ENCODE results near the gene FLNB. TPM values are rescaled to one million over a fixed set of nuclear protein-coding genes. Genes with fewer than 3 reads are reported as not detected.

Gene FLNB
- total and polyA plus RNA-seq, 2 of the 8 experiments (the other 6 are each of a cell fraction or from before 2014, with no cell fraction given): 72.3 to 118 TPM

DNA sequence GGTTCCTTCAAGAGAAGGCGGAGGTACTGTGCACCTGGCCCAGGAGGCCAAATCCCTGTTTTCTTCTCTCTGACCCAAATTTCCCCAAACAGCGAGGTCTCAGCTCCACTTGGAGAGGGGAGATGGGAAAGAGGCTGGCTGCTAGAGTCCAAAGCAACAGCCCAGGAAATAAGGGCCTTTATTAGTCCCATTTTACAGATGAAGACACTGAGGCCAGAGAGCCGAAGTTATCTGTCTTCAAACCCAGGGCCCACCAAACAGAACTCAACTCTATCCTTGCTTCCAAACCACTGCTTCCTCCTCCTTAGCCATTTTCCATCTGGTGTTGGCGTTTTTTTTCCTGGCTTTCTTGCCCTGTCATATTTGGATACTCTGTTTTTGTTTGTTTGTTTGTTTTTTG lies 22.0 kb upstream of the FLNB start:
- H3K23ac ChIP-seq (ENCODE audit: insufficient read length): no peak overlapping the region
- DNase-seq (ENCODE audit: low read depth in 1 of 2, low spot score in 2 of 2) (no peak), FAIRE-seq (no peak)
- no peaks in the 10 kb centered on the region for H3K23me2 ChIP-seq (ENCODE audit: low read depth, low read length)
- H3K56ac ChIP-seq (replicated peaks; ENCODE audit: insufficient read length, low read depth, low read length): no peak overlapping the region
- H2BK20ac ChIP-seq (ENCODE audit: low read length): no peak overlapping the region
- no peaks in the 10 kb centered on the region for H3K9me3 ChIP-seq (ENCODE audit: insufficient read depth in 2 of 2, low read depth in 1 of 2, low read length in 1 of 2)
- H3K14ac ChIP-seq (ENCODE audit: insufficient read length): no peak overlapping the region
- CTCF ChIA-PET (ENCODE audit: partially characterized antibody): interaction anchor here (0.7 kb wide), 1 partner anchor 12 kb away, joined by 3 read pairs; no protein-coding TSS in a partner anchor
- no peak overlapping the region for H3K18ac ChIP-seq (ENCODE audit: extremely low read depth, low read length)
- no peak overlapping the region for H3K4ac ChIP-seq (replicated peaks; ENCODE audit: insufficient read length, low read depth, low read length)
- H3K27ac ChIP-seq (ENCODE audit: low read depth, low read length): no peak overlapping the region
- H2AK5ac ChIP-seq (ENCODE audit: low read depth, low read length): no peak overlapping the region
- H4K5ac ChIP-seq (ENCODE audit: insufficient read length, low read depth, low read length): no peak overlapping the region
- no peak overlapping the region for H2BK15ac ChIP-seq (ENCODE audit: low read length)
- H3K4me3 ChIP-seq (ENCODE audit: extremely low read depth in 1 of 4, insufficient read depth in 2 of 4, low read depth in 3 of 4, low read length in 4 of 4): no peak overlapping the region
- no peak overlapping the region for H2BK120ac ChIP-seq (replicated peaks; ENCODE audit: low read depth, low read length)
- no peak overlapping the region for H2AFZ ChIP-seq (ENCODE audit: low read length)
- H3K79me2 ChIP-seq (ENCODE audit: control insufficient read depth in 1 of 2, insufficient read depth in 2 of 2, low read length in 2 of 2): no peaks in the 10 kb centered on the region
- no peaks in the 10 kb centered on the region for H3K79me1 ChIP-seq (ENCODE audit: low read depth, low read length)
- H3K36me3 ChIP-seq (ENCODE audit: control insufficient read depth in 2 of 4, insufficient read depth in 4 of 4, low read length in 3 of 4): no peaks in the 10 kb centered on the region
- H3K4me1 ChIP-seq (replicated peaks in 1 of 4; ENCODE audit: control insufficient read depth in 3 of 4, insufficient read depth in 4 of 4, low read length in 3 of 4): no peaks in the 10 kb centered on the region
- no peak overlapping the region for H3K4me2 ChIP-seq (ENCODE audit: insufficient read depth in 1 of 2, low read depth in 2 of 2, low read length in 2 of 2)
- no peaks in the 10 kb centered on the region for H4K20me1 ChIP-seq (replicated peaks in 1 of 2; ENCODE audit: control insufficient read depth in 1 of 2, insufficient read depth in 2 of 2, low read length in 2 of 2)
- 93% methylated on average over 4 of the region's 4 CpGs; no CpG with 5 or more reads in 1 of the 2 experiments for WGBS, 2 experiments (ENCODE audit: extremely low coverage in 1 of 2, insufficient coverage in 1 of 2, insufficient read length in 1 of 2, insufficient replicate concordance in 2 of 2, low coverage in 1 of 2, low lambda C conversion rate in 2 of 2, missing lambda C conversion rate in 1 of 2)
- no peaks in the 10 kb centered on the region; a peak in 1 of 7 replicates for H3K27me3 ChIP-seq (replicated peaks in 1 of 4; ENCODE audit: control insufficient read depth in 3 of 4, extremely low read depth in 1 of 4, insufficient read depth in 3 of 4, low read length in 3 of 4)
- no peak overlapping the region for H4K91ac ChIP-seq (replicated peaks; ENCODE audit: insufficient read length, low read length)
- no peak overlapping the region for H3K9ac ChIP-seq (replicated peaks in 1 of 4; ENCODE audit: extremely low read depth in 1 of 4, low read depth in 3 of 4, low read length in 3 of 4)
- no peak overlapping the region for H4K8ac ChIP-seq (ENCODE audit: extremely low read depth, insufficient read depth, low read length)
- H2BK5ac ChIP-seq (ENCODE audit: low read depth, low read length): no peak overlapping the region
- no peak overlapping the region for H2BK12ac ChIP-seq (ENCODE audit: low read depth, low read length)
- POLR2A ChIA-PET (ENCODE audit: partially characterized antibody): interaction anchor here (0.8 kb wide), 1 partner anchor 11 kb away, joined by 4 read pairs; no protein-coding TSS in a partner anchor
- no peak for TF ChIP-seq SP4 (IDR thresholded peaks at IDR 0.05; ENCODE audit: low read length)
- 0 out of 2 replicates have a peak, but pooled peaks have one; percentile 14 for TF ChIP-seq KDM1A (IDR thresholded peaks at IDR 0.05; ENCODE audit: borderline replicate concordance, low read length)
